ENCODE data around the gene CREG1. TPM values are rescaled to one million over a fixed set of nuclear protein-coding genes. Genes with fewer than 3 reads are reported as not detected.

CREG1 gene
- total and polyA plus RNA-seq, 2 experiments from 2014 or later: 127 to 139 TPM

- TF ChIP-seq CTCF (IDR thresholded peaks at IDR 0.05; ENCODE audit: low read depth, low read length): no peak
- Histone ChIP-seq H3K36me3 (no peaks in the 10 kb centered on the region), H3K4me1 (ENCODE audit: low read depth) (peaks cover 11% of the 10 kb centered on the region), H3K9me3 (ENCODE audit: low read depth) (no peaks in the 10 kb centered on the region), H3K27me3 (no peaks in the 10 kb centered on the region), H3K4me3 (no peak overlapping the region), H3K27ac (no peak overlapping the region)
- no peak for DNase-seq (ENCODE audit: low read depth in 1 of 2, low spot score in 1 of 2)
Observed at GRCh38 chr1:167593860-167594259, 40.3 kb upstream of the CREG1 start.

GRCh38 chr1:167592475-167592874, 38.9 kb upstream of the CREG1 start:
- no peak for DNase-seq (ENCODE audit: low read depth in 1 of 2, low spot score in 1 of 2)

GRCh38 chr1:167588361-167588760, 34.8 kb upstream of the CREG1 start:
- Histone ChIP-seq H3K27ac (no peak overlapping the region), H3K9me3 (ENCODE audit: low read depth) (no peaks in the 10 kb centered on the region), H3K36me3 (no peaks in the 10 kb centered on the region), H3K4me1 (ENCODE audit: low read depth) (peaks cover 11% of the 10 kb centered on the region), H3K4me3 (no peak overlapping the region), H3K27me3 (no peaks in the 10 kb centered on the region)
- DNase-seq (ENCODE audit: low read depth in 1 of 2, low spot score in 1 of 2): no peak
- TF ChIP-seq CTCF (IDR thresholded peaks at IDR 0.05; ENCODE audit: low read depth, low read length): no peak

More at GRCh38 chr1:167592475-167592874, 38.9 kb upstream of the CREG1 start:
- Histone ChIP-seq H3K27me3 (no peaks in the 10 kb centered on the region), H3K4me3 (no peak overlapping the region), H3K4me1 (ENCODE audit: low read depth) (peaks cover 11% of the 10 kb centered on the region), H3K27ac (no peak overlapping the region), H3K36me3 (no peaks in the 10 kb centered on the region), H3K9me3 (ENCODE audit: low read depth) (no peaks in the 10 kb centered on the region)
- no peak for TF ChIP-seq CTCF (IDR thresholded peaks at IDR 0.05; ENCODE audit: low read depth, low read length)

- H3K36me3 ChIP-seq: no peaks in the 10 kb centered on the region
- no peaks in the 10 kb centered on the region for H3K9me3 ChIP-seq (ENCODE audit: low read depth)
- no peaks in the 10 kb centered on the region for H3K27me3 ChIP-seq
- no peak overlapping the region for H3K27ac ChIP-seq
- H3K4me1 ChIP-seq (ENCODE audit: low read depth): peaks cover 11% of the 10 kb centered on the region
- no peak for DNase-seq (ENCODE audit: low read depth in 1 of 2, low spot score in 1 of 2)
- no peak for TF ChIP-seq CTCF (IDR thresholded peaks at IDR 0.05; ENCODE audit: low read depth, low read length)
- no peak overlapping the region for H3K4me3 ChIP-seq
Observed at GRCh38 chr1:167587872-167588271, 34.3 kb upstream of the CREG1 start.

GRCh38 chr1:167587342-167587741, 33.8 kb upstream of the CREG1 start:
- Histone ChIP-seq H3K4me1 (ENCODE audit: low read depth) (peaks cover 11% of the 10 kb centered on the region), H3K4me3 (no peak overlapping the region), H3K27me3 (no peaks in the 10 kb centered on the region), H3K9me3 (ENCODE audit: low read depth) (no peaks in the 10 kb centered on the region), H3K27ac (no peak overlapping the region), H3K36me3 (no peaks in the 10 kb centered on the region)
- no peak for DNase-seq (ENCODE audit: low read depth in 1 of 2, low spot score in 1 of 2)
- no peak for TF ChIP-seq CTCF (IDR thresholded peaks at IDR 0.05; ENCODE audit: low read depth, low read length)

- no peak for TF ChIP-seq CTCF (IDR thresholded peaks at IDR 0.05; ENCODE audit: low read depth, low read length)
- H3K36me3 ChIP-seq: no peaks in the 10 kb centered on the region
- H3K27ac ChIP-seq: no peak overlapping the region
- peak in 1 of 2 donors; percentile 22 for DNase-seq (ENCODE audit: low read depth in 1 of 2, low spot score in 1 of 2)
- H3K9me3 ChIP-seq (ENCODE audit: low read depth): no peaks in the 10 kb centered on the region
- H3K4me3 ChIP-seq: no peak overlapping the region
- no peaks in the 10 kb centered on the region for H3K27me3 ChIP-seq
- H3K4me1 ChIP-seq (ENCODE audit: low read depth): peaks cover 3% of the 10 kb centered on the region
Observed at GRCh38 chr1:167584581-167584980, 31.0 kb upstream of the CREG1 start.
